NCI-H1105 treated with DMSO at 0.1 percent for 48 hours (cell line): Measurements from ENCODE around the gene XRCC2.
A peak's percentile ranks its signal among the peaks of the same experiment; 100 is the strongest.

Experiments
- DNase-seq: peaks from one replicate; lab custom pipeline; 2025; lab: John Stamatoyannopoulos, UW

The XRCC2 gene

DNA sequence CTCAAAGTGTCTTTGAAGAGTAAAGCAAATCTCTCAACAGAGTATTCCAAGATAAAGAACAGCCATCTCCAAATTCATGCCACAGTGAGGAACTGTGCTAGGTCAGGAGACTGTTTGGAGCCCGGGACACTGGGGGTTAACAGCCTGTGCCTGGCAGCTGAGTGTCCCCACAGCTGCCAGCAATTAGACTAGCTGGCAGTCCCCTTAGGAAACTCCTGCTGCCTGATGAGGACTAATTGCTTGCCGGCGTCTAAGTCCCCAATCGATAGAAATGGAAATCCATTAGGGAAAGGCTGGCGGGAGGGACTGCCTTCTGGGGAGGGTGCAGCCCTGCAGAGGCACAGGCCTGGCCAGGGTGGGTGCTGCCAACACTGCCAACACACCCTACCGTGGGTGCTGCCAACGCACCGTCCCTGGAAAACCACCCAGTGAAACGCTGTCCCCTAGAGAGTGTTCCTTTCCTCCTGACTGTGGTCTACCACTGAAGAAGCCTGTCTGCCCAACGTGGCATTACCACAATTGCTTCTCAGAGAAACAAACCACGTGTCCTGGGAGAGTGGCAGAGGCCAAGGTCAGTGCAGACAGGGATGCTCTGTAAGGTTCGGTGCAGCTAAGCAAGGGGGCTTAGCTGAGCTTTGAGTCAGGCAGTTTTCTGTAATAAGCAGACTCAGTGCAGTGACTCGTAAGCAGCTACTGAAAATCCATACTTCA, 60.8 kb downstream of the XRCC2 start:
- peak; percentile 98 for DNase-seq

DNA sequence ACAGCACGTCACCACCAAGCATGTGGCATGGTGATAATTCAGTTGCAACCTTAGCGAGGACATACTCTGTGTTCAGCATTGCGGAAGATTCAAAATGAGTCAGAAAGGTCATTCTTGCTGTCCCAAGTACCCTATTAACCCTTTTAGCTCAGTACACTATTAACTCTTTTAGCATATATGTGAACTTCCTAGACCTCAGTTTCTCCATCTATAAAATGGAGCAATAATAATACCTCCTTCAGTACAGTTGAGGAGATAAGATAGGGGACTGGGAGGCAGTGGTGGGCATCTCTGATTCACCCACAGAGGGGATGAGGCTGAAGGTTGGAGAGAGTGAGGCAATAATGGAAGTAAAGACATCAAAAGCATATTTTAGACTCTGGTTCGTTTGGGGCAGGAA, 67.3 kb downstream of the XRCC2 start:
- DNase-seq = no peak

GRCh38 chr7:152608208-152608607, 67.7 kb downstream of the XRCC2 start:
- DNase-seq = no peak

DNA sequence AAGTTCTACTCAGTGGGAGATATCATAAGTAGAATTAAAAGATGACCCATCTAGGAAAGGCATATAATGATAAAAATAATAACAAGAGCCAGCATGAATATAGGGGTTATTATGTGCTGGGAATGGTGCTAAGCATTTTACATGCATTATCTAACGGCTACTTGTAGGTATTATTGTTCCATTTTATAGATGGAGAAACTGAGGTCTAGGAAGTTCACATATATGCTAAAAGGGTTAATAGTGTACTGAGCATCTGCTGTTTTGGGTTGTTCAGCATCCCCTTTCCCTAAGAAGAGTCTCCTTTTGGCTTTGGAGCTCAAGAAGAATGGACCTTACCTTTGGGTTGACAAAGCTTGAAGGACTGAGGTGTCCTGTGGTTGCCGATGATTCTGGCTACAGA, 68.9 kb downstream of the XRCC2 start:
- DNase-seq = no peak

DNA sequence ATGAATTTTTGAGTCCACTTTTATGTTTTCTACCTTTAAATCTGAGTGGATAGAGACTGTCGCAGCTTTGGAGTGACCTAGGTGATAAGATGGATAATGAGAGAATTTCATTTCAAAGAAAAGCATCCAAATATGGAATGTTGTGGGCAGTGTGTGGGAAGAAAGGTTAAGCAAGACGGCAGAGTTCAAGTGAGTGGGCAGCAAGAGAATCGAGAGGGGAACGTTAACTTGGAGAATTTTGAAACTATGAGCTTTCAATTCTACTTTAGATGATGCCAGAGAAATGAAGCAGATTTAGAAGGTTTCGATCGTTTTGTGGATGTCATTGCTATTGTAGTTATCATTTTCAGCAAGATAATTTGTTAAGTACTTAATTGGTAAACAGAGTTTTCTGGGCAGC, 73.0 kb downstream of the XRCC2 start:
- no peak for DNase-seq

DNA sequence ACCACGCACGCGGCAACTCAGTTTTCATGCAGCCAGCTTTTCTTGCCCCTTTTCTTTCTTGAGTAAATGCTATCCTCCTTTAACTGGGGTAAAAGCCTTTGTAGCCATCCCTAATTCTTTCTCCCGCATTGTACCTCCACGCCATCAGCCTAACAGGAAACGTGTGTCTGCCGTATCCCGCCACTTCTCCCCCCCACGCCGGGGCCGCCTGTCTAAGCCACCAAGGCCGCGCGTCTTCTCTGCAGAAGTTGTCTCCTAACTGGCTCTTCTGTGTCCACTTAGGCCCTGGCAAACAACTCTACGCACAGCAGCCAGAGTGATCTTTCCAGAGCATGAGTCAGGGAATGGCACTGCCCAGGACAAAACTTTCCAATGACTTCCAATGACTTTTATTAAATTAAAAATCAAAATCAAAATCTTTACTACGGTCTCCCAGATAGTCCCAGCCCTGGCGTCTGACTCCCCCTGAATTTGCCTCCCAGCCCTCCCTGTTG, 74.6 kb downstream of the XRCC2 start:
- DNase-seq = no peak

- DNase-seq = no peak
Observed at GRCh38 chr7:152600266-152600665, 75.7 kb downstream of the XRCC2 start.

DNA sequence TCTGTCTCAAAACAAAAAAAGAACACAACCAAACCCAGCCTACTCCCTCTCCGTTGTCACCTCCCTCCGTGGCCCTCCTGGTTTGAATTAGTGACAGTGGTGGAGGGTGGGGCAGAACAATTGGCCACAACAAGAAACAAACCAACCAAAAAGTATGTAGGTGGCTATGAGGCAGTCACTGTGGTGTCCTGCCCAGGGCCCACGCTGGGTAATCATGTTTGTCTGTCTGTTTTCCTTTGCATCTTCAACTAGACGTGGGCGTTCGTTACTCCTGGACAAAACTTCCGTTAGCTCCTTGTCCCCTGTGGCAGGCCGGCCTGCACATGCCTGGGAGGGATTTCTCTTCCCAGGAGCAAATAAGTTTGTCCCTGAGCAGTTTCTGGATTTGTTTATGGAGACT, 78.4 kb downstream of the XRCC2 start:
- no peak for DNase-seq

DNA sequence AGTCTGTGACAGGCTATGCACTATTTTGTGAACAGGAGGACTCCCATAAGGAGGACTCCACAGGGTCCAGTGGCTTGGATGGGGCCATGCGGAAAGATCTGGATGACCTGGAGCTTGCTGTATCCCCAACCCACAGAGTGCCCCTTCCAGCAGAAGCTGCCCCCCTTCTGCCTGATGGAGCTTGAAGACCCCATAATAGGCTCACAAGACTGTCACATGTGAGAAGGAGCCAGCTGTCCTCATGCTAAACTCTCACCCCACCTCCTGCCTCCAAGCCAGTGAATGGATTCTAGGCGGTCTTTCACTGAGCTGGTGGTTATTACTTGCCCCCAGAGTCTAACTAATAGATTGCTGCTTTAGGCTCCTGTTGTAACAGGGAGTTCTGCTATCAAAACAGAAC, 79.1 kb downstream of the XRCC2 start:
- DNase-seq = no peak
